Hepatocyte (in vitro differentiated cells): Measurements from ENCODE around the gene RAB3GAP2.

ENCODE experiments used
- CTCF ChIP-seq: fragments of 200-600 bp; sonication (generic); IDR thresholded peaks from 2 replicates; pipeline ENCODE4 v1.5.1; 2016; ENCODE audit warnings: antibody characterized with exemption, mild to moderate bottlenecking; ENCODE audit not compliant: poor library complexity
- EZH2phosphoT487 ChIP-seq: fragments of 200-600 bp; sonication (generic); IDR thresholded peaks from one replicate; pipeline ENCODE4 v1.6.1; 2018; ENCODE audit warnings: antibody characterized with exemption, mild to moderate bottlenecking, low read depth, moderate library complexity; ENCODE audit not compliant: unreplicated experiment, severe bottlenecking

- TF ChIP-seq CTCF (no peak), EZH2phosphoT487 (no peak)
Observed at GRCh38 chr1:220224611-220225124, 47.6 kb downstream of the RAB3GAP2 start.
